Ovary (tissue), 9 donors: ENCODE data around the gene PCBP4. TPM values are rescaled to one million over a fixed set of nuclear protein-coding genes. Genes with fewer than 3 reads are reported as not detected.
"Not testable (repeated sequence)": the region's sequence is repeated elsewhere in the genome, so short reads cannot be mapped to it uniquely, and the experiment has no call there.

Source experiments
- DNase-seq, 5 donors: peaks; one replicate each; pipeline ENCODE4 v3.0.0-alpha.2; 2019 to 2020
- H3K27ac ChIP-seq, 2 donors: fragments of 200-600 bp; one replicate each; pipeline versions ENCODE4 v1.5.1 to v1.8.0; 2019 to 2022
- H3K27me3 ChIP-seq: fragments of 200-600 bp; one replicate; pipeline ENCODE4 v1.8.0; 2022
- H3K36me3 ChIP-seq: fragments of 200-600 bp; sonication (generic); one replicate; pipeline ENCODE4 v1.5.1; 2019
- H3K4me1 ChIP-seq: one replicate; pipeline ENCODE4 v1.8.1; 2013; ENCODE audit warnings: mild to moderate bottlenecking, moderate library complexity; ENCODE audit not compliant: insufficient read depth
- H3K4me3 ChIP-seq: fragments of 200-600 bp; sonication (generic); one replicate; pipeline ENCODE4 v1.5.1; 2017
- H3K9me3 ChIP-seq, 2 donors: fragments of 200-600 bp in 1 of 2; sonication (generic) in 1 of 2; one replicate each; pipeline versions ENCODE4 v1.5.1 to v1.8.1; 2013 to 2019; ENCODE audit warnings: mild to moderate bottlenecking in 1 of 2, moderate library complexity in 1 of 2
- CTCF ChIP-seq, 3 donors: fragments of 450-650 bp in 2 of 3; fragments of 200-600 bp in 1 of 3; IDR thresholded peaks; one replicate each; pipeline versions ENCODE4 v1.5.1 to v1.8.0; 2016 to 2022; ENCODE audit warnings: antibody characterized with exemption in 3 of 3, mild to moderate bottlenecking in 1 of 3
- EP300 ChIP-seq: sonication (generic); formaldehyde crosslinking; IDR thresholded peaks from one replicate; pipeline ENCODE4 v1.6.1; 2017; ENCODE audit warnings: antibody characterized with exemption
- POLR2A ChIP-seq: fragments of 450-650 bp; IDR thresholded peaks from one replicate; pipeline ENCODE4 v1.6.1; 2017; ENCODE audit warnings: antibody characterized with exemption, mild to moderate bottlenecking, moderate library complexity
- WGBS, 3 donors: extraction: QIAGEN DNeasy Blood & Tissue Kit in 1 of 3; methylation state at CpG; one replicate each; pipeline versions ENCODE4 v1.1.5 to v1.1.7; 2013 to 2017; 5-methylcytosine and 5-hydroxymethylcytosine counted together
- intact Hi-C, 4 donors: fragments of 100-400 bp; cut with DNase I; formaldehyde crosslinking; loops; one replicate each; pipeline versions ENCODE4 v1.11.0 to v1.15.1; 2022 to 2023
- polyA plus RNA-seq, 2 donors: library from polyadenylated mRNA; stranded (reverse); fragments of 200-250 nt in 1 of 2; fragments of 350-450 nt in 1 of 2; fragmentation: Illumina TruSeq in 1 of 2; extraction: RNeasy Lipid Tissue Mini Kit (QIAGEN cat#74804) in 1 of 2; gene quantifications; one replicate each; pipeline ENCODE4 v1.2.3, GENCODE V29; 2013 to 2014
- total RNA-seq, 7 donors: library from RNA; depleted of rRNA in 2 of 7; stranded (reverse); fragments of >200 nt in 2 of 7; fragmentation: NEBNext Ultra II Directional in 3 of 7; extraction: Animal tissue kit (Norgen Biotek cat#: 25700) in 3 of 7; gene quantifications; one replicate each; pipeline versions ENCODE4 v1.1.0 to v1.2.4, GENCODE V29; 2016 to 2023
- donor health status: DM: no; HTN: no; CAD: no; lungs with moderate emphysema.
- donor health status: DM: no; HTN: no; CAD: no.
- donor health status: Bipolar disorder and iron deficiency.
- donor health status: DM: yes; HTN: yes; CAD: no.
- donor health status: DM: no; HTN: no; CAD: no.
- donor health status: DM: yes; HTN: yes; CAD: no.

PCBP4 gene
- total and polyA plus RNA-seq, 9 donors = 4.5 to 83.3 (median 44.0) TPM

GRCh38 chr3:51994530-51994929, 27.3 kb upstream of the PCBP4 start:
- Histone ChIP-seq H3K4me1 (peaks cover 6% of the 10 kb centered on the region), H3K4me3 (no peak overlapping the region), H3K9me3 (no peaks in the 10 kb centered on the region), H3K27me3 (no peaks in the 10 kb centered on the region), H3K27ac (no peak overlapping the region), H3K36me3 (no peaks in the 10 kb centered on the region)
- intact Hi-C loops = no loop called here
- no peak for TF ChIP-seq CTCF (IDR thresholded peaks at IDR 0.05)
- TF ChIP-seq EP300 = no peak
- no peak for TF ChIP-seq POLR2A
- 55 to 69% (median 55%) methylated on average over 2 of the region's 2 CpGs for WGBS, 3 donors
- DNase-seq = no peak

GRCh38 chr3:51993657-51994056, 26.4 kb upstream of the PCBP4 start:
- intact Hi-C loops, DNase-seq, H3K4me3 ChIP-seq, H3K27ac ChIP-seq, H3K9me3 ChIP-seq, H3K36me3 ChIP-seq, H3K4me1 ChIP-seq, H3K27me3 ChIP-seq: not testable (repeated sequence)
- 53 to 87% (median 58%) methylated on average over 6 to 13 of the region's 13 CpGs for WGBS, 3 donors

GRCh38 chr3:51992017-51992682, 24.9 kb upstream of the PCBP4 start:
- Histone ChIP-seq H3K27me3 (no peaks in the 10 kb centered on the region), H3K27ac (no peak overlapping the region), H3K4me3 (no peak overlapping the region), H3K4me1 (peaks cover 6% of the 10 kb centered on the region), H3K9me3 (no peaks in the 10 kb centered on the region), H3K36me3 (no peaks in the 10 kb centered on the region)
- no peak for TF ChIP-seq CTCF (IDR thresholded peaks at IDR 0.05)
- TF ChIP-seq POLR2A = no peak
- WGBS, 3 donors = 63 to 71% (median 63%) methylated on average over 3 of the region's 3 CpGs
- DNase-seq = no peak
- intact Hi-C loops = no loop called here

GRCh38 chr3:51990501-51990971, 23.3 kb upstream of the PCBP4 start:
- DNase-seq, H3K36me3 ChIP-seq, H3K4me3 ChIP-seq, H3K27me3 ChIP-seq, H3K27ac ChIP-seq, H3K4me1 ChIP-seq, H3K9me3 ChIP-seq, intact Hi-C loops: not testable (repeated sequence)
- 56 to 67% (median 56%) methylated on average over 37 to 38 of the region's 38 CpGs for WGBS, 3 donors

GRCh38 chr3:51988286-51989146, 21.3 kb upstream of the PCBP4 start:
- 67 to 72% (median 68%) methylated on average over 15 of the region's 15 CpGs for WGBS, 3 donors
- Histone ChIP-seq H3K27me3 (no peaks in the 10 kb centered on the region), H3K27ac (no peak overlapping the region), H3K36me3 (no peaks in the 10 kb centered on the region), H3K9me3 (no peaks in the 10 kb centered on the region), H3K4me1 (peaks cover 7% of the 10 kb centered on the region), H3K4me3 (no peak overlapping the region)
- TF ChIP-seq POLR2A (no peak), EP300 (no peak), CTCF (IDR thresholded peaks at IDR 0.05) (no peak)
- intact Hi-C loops = no loop called here
- no peak for DNase-seq
